ENCODE results near the gene PLCB4. TPM values are rescaled to one million over a fixed set of nuclear protein-coding genes. Genes with fewer than 3 reads are reported as not detected.

The PLCB4 gene
- total RNA-seq, 1 donor from 2014 or later, result 59.6 TPM

DNA sequence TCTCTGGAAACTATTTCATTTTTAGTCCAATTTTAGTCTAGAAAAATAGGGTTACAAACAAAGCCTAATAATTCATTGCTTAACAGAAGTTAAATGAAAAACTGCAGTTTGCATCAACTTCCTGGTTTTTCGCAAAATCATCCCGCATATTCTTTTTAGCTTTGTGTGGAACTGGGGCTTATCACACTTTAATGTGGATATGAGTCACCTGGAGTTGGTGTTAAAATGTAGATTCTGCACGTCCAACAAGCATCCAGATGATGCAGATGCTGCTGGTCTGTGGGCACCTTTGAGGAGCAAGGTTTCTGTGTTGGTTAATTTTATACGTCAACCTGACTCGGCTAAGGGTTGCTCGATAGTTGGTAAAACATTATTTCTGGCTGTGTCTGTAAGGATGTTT lies 126.1 kb downstream of the PLCB4 start:
- TF ChIP-seq, protein P1, sequence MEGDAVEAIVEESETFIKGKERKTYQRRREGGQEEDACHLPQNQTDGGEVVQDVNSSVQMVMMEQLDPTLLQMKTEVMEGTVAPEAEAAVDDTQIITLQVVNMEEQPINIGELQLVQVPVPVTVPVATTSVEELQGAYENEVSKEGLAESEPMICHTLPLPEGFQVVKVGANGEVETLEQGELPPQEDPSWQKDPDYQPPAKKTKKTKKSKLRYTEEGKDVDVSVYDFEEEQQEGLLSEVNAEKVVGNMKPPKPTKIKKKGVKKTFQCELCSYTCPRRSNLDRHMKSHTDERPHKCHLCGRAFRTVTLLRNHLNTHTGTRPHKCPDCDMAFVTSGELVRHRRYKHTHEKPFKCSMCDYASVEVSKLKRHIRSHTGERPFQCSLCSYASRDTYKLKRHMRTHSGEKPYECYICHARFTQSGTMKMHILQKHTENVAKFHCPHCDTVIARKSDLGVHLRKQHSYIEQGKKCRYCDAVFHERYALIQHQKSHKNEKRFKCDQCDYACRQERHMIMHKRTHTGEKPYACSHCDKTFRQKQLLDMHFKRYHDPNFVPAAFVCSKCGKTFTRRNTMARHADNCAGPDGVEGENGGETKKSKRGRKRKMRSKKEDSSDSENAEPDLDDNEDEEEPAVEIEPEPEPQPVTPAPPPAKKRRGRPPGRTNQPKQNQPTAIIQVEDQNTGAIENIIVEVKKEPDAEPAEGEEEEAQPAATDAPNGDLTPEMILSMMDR (conservative IDR thresholded peaks at IDR 0.05; ENCODE audit: low read depth, low read length), result no peak
- DNase-seq (ENCODE audit: low read depth), result no peak
- H3K4me3 ChIP-seq (ENCODE audit: low read depth, low read length), result no peak overlapping the region

DNA sequence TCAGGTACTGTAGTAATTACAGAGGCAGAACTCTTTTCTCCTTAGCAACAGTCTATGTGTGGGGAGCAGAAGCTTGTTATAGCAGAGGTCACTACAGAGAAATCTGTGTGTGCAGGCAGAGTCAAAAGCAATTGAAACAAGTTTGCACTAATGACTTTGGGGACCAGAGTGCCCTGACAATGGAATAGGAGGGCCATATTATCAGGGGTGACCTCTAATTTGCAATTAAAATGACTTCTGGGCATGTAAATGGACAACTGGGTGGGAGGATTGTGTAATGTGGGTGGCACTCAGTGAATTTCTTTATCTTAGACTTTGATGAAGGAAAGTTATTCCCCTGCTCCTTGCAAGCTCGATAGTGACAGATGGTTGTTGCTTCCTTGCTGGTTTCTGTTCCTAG lies 127.2 kb downstream of the PLCB4 start:
- H3K4me3 ChIP-seq (ENCODE audit: low read depth, low read length), result no peak overlapping the region
- no peak for DNase-seq (ENCODE audit: low read depth)
- TF ChIP-seq, protein P1 (conservative IDR thresholded peaks at IDR 0.05; ENCODE audit: low read depth, low read length), result no peak

- TF ChIP-seq, protein P1 (conservative IDR thresholded peaks at IDR 0.05; ENCODE audit: low read depth, low read length), result no peak
- no peak for DNase-seq (ENCODE audit: low read depth)
- no peak overlapping the region for H3K4me3 ChIP-seq (ENCODE audit: low read depth, low read length)
Observed at GRCh38 chr20:9198460-9198859, 129.6 kb downstream of the PLCB4 start.

DNA sequence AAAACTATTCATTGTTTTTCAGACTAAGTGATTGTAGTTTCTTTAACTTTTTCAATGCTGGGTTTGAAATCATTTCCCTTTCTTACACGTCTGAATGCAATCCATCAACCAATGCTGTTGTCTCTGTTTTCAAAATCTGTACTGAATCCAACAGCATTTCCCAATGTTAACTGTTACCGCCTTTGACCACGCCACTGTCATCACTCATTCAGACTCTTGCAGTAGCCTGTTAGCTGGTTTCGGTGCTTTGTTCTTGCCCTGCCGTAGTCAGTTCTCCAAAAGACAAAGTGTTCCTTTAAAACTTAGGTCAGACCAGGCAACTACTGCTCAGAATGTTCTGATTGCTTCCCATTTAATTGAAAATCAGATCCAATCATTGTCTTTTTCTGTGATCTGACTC lies 131.3 kb downstream of the PLCB4 start:
- TF ChIP-seq, protein P1 (conservative IDR thresholded peaks at IDR 0.05; ENCODE audit: low read depth, low read length), result no peak
- no peak for DNase-seq (ENCODE audit: low read depth)
- no peak overlapping the region for H3K4me3 ChIP-seq (ENCODE audit: low read depth, low read length)

GRCh38 chr20:9200620-9201019 lies 131.7 kb downstream of the PLCB4 start:
- TF ChIP-seq, protein P1 (conservative IDR thresholded peaks at IDR 0.05; ENCODE audit: low read depth, low read length), result no peak
- DNase-seq (ENCODE audit: low read depth), result peak; percentile 35
- no peak overlapping the region for H3K4me3 ChIP-seq (ENCODE audit: low read depth, low read length)

- peak; percentile 42 for DNase-seq (ENCODE audit: low read depth)
- TF ChIP-seq, protein P1 (conservative IDR thresholded peaks at IDR 0.05; ENCODE audit: low read depth, low read length), result no peak
- no peak overlapping the region for H3K4me3 ChIP-seq (ENCODE audit: low read depth, low read length)
Observed at GRCh38 chr20:9202420-9203080, 133.7 kb downstream of the PLCB4 start.

DNA sequence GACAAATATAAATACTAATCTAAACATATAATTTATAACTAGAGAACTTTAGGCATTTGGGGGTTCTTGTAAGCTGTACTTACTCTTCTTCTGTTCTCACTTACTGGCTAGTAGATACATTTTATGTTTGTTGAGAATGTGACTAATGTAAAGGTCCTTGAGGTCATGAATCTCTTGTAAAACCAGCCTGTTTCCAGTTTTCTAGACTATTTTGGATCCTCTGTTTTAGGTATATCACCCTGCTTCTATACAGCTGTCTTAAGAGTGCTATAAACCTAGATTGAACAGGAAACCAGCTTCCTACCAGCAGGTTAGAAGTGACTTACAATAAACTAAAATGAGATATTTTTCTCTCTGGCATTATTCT lies 134.2 kb downstream of the PLCB4 start:
- DNase-seq (ENCODE audit: low read depth), result no peak
- H3K4me3 ChIP-seq (ENCODE audit: low read depth, low read length), result no peak overlapping the region
- TF ChIP-seq, protein P1 (conservative IDR thresholded peaks at IDR 0.05; ENCODE audit: low read depth, low read length), result no peak
